GM15510 (cell line): ENCODE data around the gene MED26.

Experiments used
- POLR2A ChIP-seq: IDR thresholded peaks from 3 replicates; pipeline ENCODE4 v1.6.1; 2011; ENCODE audit warnings: borderline replicate concordance; ENCODE audit not compliant: insufficient read length; ENCODE audit errors: extremely low read depth

MED26 gene

GRCh38 chr19:16654627-16655026 is 26.6 kb upstream of the MED26 start:
- TF ChIP-seq POLR2A = no peak

GRCh38 chr19:16654140-16654539 is 26.1 kb upstream of the MED26 start:
- no peak for TF ChIP-seq POLR2A

GRCh38 chr19:16652854-16653253 is 24.9 kb upstream of the MED26 start:
- no peak for TF ChIP-seq POLR2A

- no peak for TF ChIP-seq POLR2A
These were observed 22.8 kb upstream of the MED26 start for GRCh38 chr19:16650821-16651220.

GRCh38 chr19:16649734-16650133 is 21.7 kb upstream of the MED26 start:
- TF ChIP-seq POLR2A = no peak

GRCh38 chr19:16645140-16645539 is 17.1 kb upstream of the MED26 start:
- no peak for TF ChIP-seq POLR2A

GRCh38 chr19:16641695-16642094 is 13.7 kb upstream of the MED26 start:
- no peak for TF ChIP-seq POLR2A

GRCh38 chr19:16640951-16641350 is 12.9 kb upstream of the MED26 start:
- TF ChIP-seq POLR2A = no peak

- TF ChIP-seq POLR2A = no peak
These were observed 10.7 kb upstream of the MED26 start for GRCh38 chr19:16638666-16639065.

GRCh38 chr19:16637535-16637934 is 9.5 kb upstream of the MED26 start:
- no peak for TF ChIP-seq POLR2A

GRCh38 chr19:16631465-16631864 is 3.5 kb upstream of the MED26 start:
- TF ChIP-seq POLR2A = no peak

- TF ChIP-seq POLR2A = no peak
These were observed 1.1 kb upstream of the MED26 start for GRCh38 chr19:16628984-16629691.

- TF ChIP-seq POLR2A = no peak
These were observed 149 bp downstream of the MED26 start for GRCh38 chr19:16627928-16628182.

- TF ChIP-seq POLR2A = no peak
These were observed 644 bp downstream of the MED26 start for GRCh38 chr19:16627193-16627927.

GRCh38 chr19:16626796-16627192 is 1.2 kb downstream of the MED26 start:
- TF ChIP-seq POLR2A = no peak

GRCh38 chr19:16625163-16625958 is 2.6 kb downstream of the MED26 start:
- TF ChIP-seq POLR2A = no peak

- no peak for TF ChIP-seq POLR2A
These were observed 3.8 kb downstream of the MED26 start for GRCh38 chr19:16624236-16624635.

GRCh38 chr19:16623576-16623975 is 4.4 kb downstream of the MED26 start:
- no peak for TF ChIP-seq POLR2A
